GM12892 (cell line): Measurements from ENCODE around the gene FGFRL1.

ENCODE experiments used
- POLR2A ChIP-seq: IDR thresholded peaks from 2 replicates; pipeline ENCODE4 v1.6.1; 2011; ENCODE audit warnings: low read depth, low read length, control low read depth
- POLR2AphosphoS5 ChIP-seq: IDR thresholded peaks from 2 replicates; pipeline ENCODE4 v1.6.1; 2011; ENCODE audit warnings: low read depth, low read length, control low read depth

DNA sequence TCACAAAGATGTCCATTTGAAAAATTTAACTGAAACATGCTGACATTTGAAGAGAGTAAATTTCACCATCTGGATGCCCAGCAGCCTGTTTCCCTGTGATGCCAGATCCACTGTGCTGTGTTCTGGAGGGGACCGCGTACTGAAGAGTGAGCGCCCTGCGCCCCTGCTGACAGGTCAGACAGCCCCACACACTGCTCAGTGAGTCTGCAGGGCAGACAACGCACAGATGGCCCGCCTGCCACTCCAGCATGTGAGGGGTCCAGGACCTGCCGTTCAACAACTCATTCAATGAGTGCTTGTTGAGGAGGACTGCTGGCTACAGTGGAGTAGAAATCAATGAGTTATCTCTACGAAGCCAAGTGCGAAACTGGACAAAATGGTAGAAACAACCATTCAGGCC lies 49.2 kb downstream of the FGFRL1 start:
- TF ChIP-seq POLR2A (no peak), POLR2AphosphoS5 (no peak)
